Left lung (tissue), 10 donors: Measurements from ENCODE around the gene ZSWIM6. TPM values are rescaled to one million over a fixed set of nuclear protein-coding genes. Genes with fewer than 3 reads are reported as not detected.

Source experiments
- ATAC-seq: fragments of 200-7000 bp; cut with Tn5 transposase; one replicate; pipeline ENCODE4 v1.9.1; 2020; ENCODE audit warnings: moderate library complexity
- DNase-seq, 4 donors: peaks; one replicate each; pipeline ENCODE4 v3.0.0-alpha.2; 2013 to 2020
- H3K27ac ChIP-seq, 2 donors: fragments of 200-600 bp; sonication (generic) in 1 of 2; one replicate each; pipeline versions ENCODE4 v1.5.0 to v1.8.0; 2020 to 2021
- H3K27me3 ChIP-seq, 2 donors: fragments of 200-600 bp; sonication (generic) in 1 of 2; one replicate each; pipeline versions ENCODE4 v1.5.0 to v1.8.0; 2020 to 2021
- H3K36me3 ChIP-seq, 2 donors: fragments of 200-600 bp; sonication (generic) in 1 of 2; one replicate each; pipeline versions ENCODE4 v1.5.0 to v1.8.0; 2020 to 2021
- H3K4me1 ChIP-seq, 2 donors: fragments of 200-600 bp; one replicate each; pipeline ENCODE4 v1.8.0; 2021
- H3K4me3 ChIP-seq, 2 donors: fragments of 200-600 bp; sonication (generic) in 1 of 2; one replicate each; pipeline versions ENCODE4 v1.5.0 to v1.8.0; 2020 to 2021; ENCODE audit warnings: mild to moderate bottlenecking in 1 of 2
- H3K9me3 ChIP-seq, 2 donors: fragments of 200-600 bp; sonication (generic) in 1 of 2; one replicate each; pipeline versions ENCODE4 v1.5.0 to v1.8.0; 2020 to 2021
- intact Hi-C, 2 donors: fragments of 100-400 bp; cut with DNase I; formaldehyde crosslinking; loops; one replicate each; pipeline versions ENCODE4 v1.11.2 to v1.14.2; 2022
- polyA plus RNA-seq, 6 donors: library from polyadenylated mRNA; unstranded; fragments of 120-200 nt; gene quantifications; one replicate each; pipeline ENCODE4 v1.2.1, GENCODE V29; 2013; ENCODE audit not compliant: insufficient read length in 6 of 6
- total RNA-seq, 2 donors: library from RNA; stranded (reverse); fragmentation: NEBNext Ultra II Directional; extraction: Animal tissue kit (Norgen Biotek cat#: 25700); gene quantifications; one replicate each; pipeline ENCODE4 v1.2.1, GENCODE V29; 2021
- TF ChIP-seq, protein P1 (sequence below), 2 donors: fragments of 200-600 bp; sonication (generic) in 1 of 2; IDR thresholded peaks; one replicate each; pipeline versions ENCODE4 v1.5.0 to v1.8.0; 2021; ENCODE audit warnings: antibody characterized with exemption in 2 of 2
- donor health status: DM: no; HTN: yes; CAD: no.
- donor health status: DM: no; HTN: no; CAD: no.

Gene ZSWIM6
- total and polyA plus RNA-seq, 8 donors: 17.5 to 24.4 (median 22.3) TPM

DNA sequence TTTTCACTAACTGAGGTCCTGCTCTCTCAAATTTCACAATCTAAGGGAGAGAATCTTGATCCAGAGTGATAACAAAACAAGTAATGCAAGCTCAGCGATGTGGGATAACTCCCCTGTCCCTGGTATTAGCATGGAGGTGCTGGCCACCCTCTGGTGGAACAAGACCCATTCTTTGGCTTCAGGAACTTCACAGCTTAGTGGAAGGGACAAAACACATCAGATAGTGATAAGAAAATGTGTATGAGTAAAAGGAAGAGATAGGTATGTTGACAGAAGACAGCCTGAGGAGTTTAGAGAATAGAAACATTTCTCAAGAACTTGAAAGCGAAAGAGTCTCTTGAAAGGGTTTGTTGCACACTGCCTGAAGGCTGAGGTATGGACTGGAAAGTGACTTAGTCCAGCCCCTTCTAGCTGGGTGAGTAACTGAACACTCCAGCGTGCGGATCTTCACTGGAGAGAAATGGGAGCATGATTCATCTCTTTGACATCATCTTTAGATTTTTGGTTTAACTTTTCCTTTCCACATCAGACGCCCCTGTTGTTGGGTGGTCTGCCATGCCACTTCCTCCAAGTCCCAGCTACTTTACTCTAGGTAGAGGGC is 25.4 kb upstream of the ZSWIM6 start:
- ATAC-seq: no peak
- Histone ChIP-seq H3K4me3 (no peak overlapping the region), H3K27ac (no peak overlapping the region), H3K4me1 (peaks cover 10 to 23% of the 10 kb centered on the region in 2 donors), H3K36me3 (no peaks in the 10 kb centered on the region), H3K9me3 (no peaks in the 10 kb centered on the region), H3K27me3 (no peaks in the 10 kb centered on the region)
- intact Hi-C loops: no loop called here
- no peak for DNase-seq
- TF ChIP-seq, protein P1, sequence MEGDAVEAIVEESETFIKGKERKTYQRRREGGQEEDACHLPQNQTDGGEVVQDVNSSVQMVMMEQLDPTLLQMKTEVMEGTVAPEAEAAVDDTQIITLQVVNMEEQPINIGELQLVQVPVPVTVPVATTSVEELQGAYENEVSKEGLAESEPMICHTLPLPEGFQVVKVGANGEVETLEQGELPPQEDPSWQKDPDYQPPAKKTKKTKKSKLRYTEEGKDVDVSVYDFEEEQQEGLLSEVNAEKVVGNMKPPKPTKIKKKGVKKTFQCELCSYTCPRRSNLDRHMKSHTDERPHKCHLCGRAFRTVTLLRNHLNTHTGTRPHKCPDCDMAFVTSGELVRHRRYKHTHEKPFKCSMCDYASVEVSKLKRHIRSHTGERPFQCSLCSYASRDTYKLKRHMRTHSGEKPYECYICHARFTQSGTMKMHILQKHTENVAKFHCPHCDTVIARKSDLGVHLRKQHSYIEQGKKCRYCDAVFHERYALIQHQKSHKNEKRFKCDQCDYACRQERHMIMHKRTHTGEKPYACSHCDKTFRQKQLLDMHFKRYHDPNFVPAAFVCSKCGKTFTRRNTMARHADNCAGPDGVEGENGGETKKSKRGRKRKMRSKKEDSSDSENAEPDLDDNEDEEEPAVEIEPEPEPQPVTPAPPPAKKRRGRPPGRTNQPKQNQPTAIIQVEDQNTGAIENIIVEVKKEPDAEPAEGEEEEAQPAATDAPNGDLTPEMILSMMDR (IDR thresholded peaks at IDR 0.05): no peak

DNA sequence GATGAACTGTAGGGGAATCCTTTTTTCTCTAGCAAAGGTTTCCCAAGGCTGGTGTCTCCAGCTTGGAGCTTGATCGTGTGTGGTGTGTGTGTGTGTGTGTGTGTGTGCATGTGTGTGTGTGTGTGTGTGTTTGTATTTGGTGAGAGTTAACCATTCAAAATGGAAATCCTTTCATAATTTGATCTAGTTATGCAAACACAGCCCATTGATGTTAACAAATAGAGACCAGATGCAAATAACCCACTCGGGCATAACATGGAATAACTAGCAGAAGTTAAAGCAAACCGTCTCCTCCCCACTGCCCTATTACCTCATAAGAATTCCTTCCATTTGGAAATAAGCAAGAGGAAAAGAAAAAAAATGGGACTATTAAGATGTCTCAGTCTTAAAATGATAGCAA is 24.9 kb upstream of the ZSWIM6 start:
- DNase-seq: no peak
- no peaks in the 10 kb centered on the region for H3K36me3 ChIP-seq
- TF ChIP-seq, protein P1 (IDR thresholded peaks at IDR 0.05): no peak
- H3K27me3 ChIP-seq: no peaks in the 10 kb centered on the region
- peaks cover 7 to 18% of the 10 kb centered on the region in 2 donors for H3K4me1 ChIP-seq
- intact Hi-C loops: no loop called here
- H3K9me3 ChIP-seq: no peaks in the 10 kb centered on the region
- H3K4me3 ChIP-seq: no peak overlapping the region
- H3K27ac ChIP-seq: no peak overlapping the region
- no peak for ATAC-seq

DNA sequence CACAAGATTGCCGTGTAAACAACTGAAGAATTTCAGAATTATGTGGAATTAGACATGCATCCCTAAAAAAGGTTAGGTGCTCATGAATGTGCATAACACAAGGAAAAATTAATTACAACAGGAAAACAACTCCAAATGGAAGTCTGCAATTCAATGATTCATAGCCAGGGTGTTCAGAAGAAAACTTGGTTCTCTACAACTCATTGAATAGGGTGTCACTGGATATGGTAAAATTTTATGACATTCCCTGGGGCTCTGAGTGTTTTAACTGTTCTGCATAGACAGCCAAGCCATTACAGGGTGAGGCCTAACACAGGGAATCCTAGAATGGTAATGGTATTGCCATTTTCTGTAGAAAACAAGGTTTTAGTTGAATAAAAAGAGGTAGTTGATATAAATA is 24.4 kb upstream of the ZSWIM6 start:
- Histone ChIP-seq H3K4me1 (peaks cover 3 to 13% of the 10 kb centered on the region in 2 donors), H3K36me3 (no peaks in the 10 kb centered on the region), H3K9me3 (no peaks in the 10 kb centered on the region), H3K27ac (no peak overlapping the region), H3K27me3 (no peaks in the 10 kb centered on the region), H3K4me3 (no peak overlapping the region)
- intact Hi-C loops: no loop called here
- ATAC-seq (no peak), DNase-seq (no peak)
- TF ChIP-seq, protein P1 (IDR thresholded peaks at IDR 0.05): no peak

DNA sequence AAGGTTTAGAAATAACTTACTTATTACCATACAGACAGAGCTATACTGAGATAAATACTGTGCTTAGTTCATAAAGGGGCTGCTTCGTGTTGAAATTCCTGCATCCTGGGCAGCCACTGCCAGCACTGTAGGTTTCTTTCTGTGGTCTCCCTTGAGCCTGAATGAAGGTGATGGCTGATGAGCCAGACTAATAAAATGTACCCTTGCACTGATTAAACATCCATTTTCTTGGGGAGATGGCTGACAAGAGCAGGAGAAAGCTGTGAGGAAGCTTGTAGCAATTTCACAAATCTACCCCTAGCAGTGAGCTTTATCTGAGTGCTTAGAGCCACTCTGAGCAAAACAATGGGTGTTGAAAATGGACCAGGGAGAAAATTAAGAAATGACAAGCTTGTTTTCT is 23.3 kb upstream of the ZSWIM6 start:
- TF ChIP-seq, protein P1 (IDR thresholded peaks at IDR 0.05): no peak
- Histone ChIP-seq H3K36me3 (no peaks in the 10 kb centered on the region), H3K27me3 (no peaks in the 10 kb centered on the region), H3K27ac (no peak overlapping the region), H3K4me1 (peaks cover 3 to 12% of the 10 kb centered on the region in 2 donors), H3K9me3 (no peaks in the 10 kb centered on the region), H3K4me3 (no peak overlapping the region)
- intact Hi-C loops: no loop called here
- DNase-seq (no peak), ATAC-seq (no peak)

DNA sequence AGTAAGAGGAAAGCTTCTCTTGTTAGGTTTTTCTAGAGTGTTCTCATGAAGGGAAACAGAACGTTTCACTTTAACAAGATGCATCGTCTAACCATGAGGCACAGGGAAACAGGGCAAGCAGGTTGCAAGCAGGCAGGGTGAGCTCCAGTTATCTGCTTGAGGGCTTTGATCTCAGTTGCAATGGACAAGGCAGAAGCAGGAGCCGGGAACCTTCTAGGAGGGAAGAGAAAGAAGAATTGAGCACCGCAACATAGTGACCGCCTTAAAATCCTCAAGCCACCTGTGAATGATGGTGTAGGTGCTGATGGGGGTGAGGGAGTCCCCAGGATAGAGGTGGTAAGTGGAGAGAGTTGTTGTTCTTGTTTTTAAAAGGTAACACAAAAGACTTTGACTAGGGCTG is 22.9 kb upstream of the ZSWIM6 start:
- Histone ChIP-seq H3K36me3 (no peaks in the 10 kb centered on the region), H3K4me3 (no peak overlapping the region), H3K9me3 (no peaks in the 10 kb centered on the region), H3K27ac (no peak overlapping the region), H3K27me3 (no peaks in the 10 kb centered on the region), H3K4me1 (peaks cover 3 to 16% of the 10 kb centered on the region in 2 donors)
- TF ChIP-seq, protein P1 (IDR thresholded peaks at IDR 0.05): no peak
- ATAC-seq (no peak), DNase-seq (no peak)
- intact Hi-C loops: no loop called here
